Peyer's patch (tissue), 4 donors: ENCODE data around the gene FN3K.

Source experiments
- CTCF ChIP-seq, 6 experiments: fragments of 450-650 bp in 4 of 6; fragments of 200-600 bp in 2 of 6; sonication (generic) in 1 of 6; IDR thresholded peaks; one replicate each; pipeline ENCODE4 v1.5.1; 2017 to 2019; ENCODE audit warnings: antibody characterized with exemption in 6 of 6, mild to moderate bottlenecking in 3 of 6, moderate library complexity in 1 of 6
- POLR2A ChIP-seq, 2 donors: fragments of 450-650 bp; IDR thresholded peaks; one replicate each; pipeline ENCODE4 v1.5.1; 2017; ENCODE audit warnings: antibody characterized with exemption in 2 of 2, mild to moderate bottlenecking in 2 of 2, moderate library complexity in 2 of 2

GRCh38 chr17:82756166-82756565, 20.8 kb downstream of the FN3K start:
- TF ChIP-seq POLR2A (IDR thresholded peaks at IDR 0.05) (no peak), CTCF (IDR thresholded peaks at IDR 0.05) (no peak)
